NCI-H1694 (cell line): ENCODE results near the gene TEX50.
"Not testable (repeated sequence)": the region's sequence is repeated elsewhere in the genome, so short reads cannot be mapped to it uniquely, and the experiment has no call there.

Experiments
- DNase-seq: peaks from one replicate; lab custom pipeline; 2025; lab: John Stamatoyannopoulos, UW

Gene TEX50

DNA sequence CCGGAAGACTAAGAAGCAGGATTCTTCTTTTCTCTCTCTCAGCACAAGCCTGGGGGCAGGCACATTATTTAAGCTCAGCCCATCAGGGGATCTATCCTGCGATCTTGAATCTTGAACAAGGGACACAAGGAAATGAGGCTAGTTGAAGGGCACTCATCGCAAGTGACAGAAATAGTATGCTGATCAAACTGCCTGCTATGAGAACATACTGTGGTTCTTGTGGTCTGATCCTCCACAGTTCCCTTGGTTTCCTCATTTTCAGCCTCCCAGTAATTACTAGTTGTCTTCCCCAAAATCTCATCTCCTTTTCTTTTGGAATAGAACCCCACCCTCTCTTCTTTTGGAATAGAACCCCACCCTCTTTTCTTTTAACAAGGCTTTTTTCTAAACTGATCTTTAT, 28.0 kb downstream of the TEX50 start:
- no peak for DNase-seq

- no peak for DNase-seq
Observed at GRCh38 chr1:173666646-173667045, 31.5 kb downstream of the TEX50 start.

- no peak for DNase-seq
Observed at GRCh38 chr1:173669491-173669941, 34.4 kb downstream of the TEX50 start, which contains the start of gene ANKRD45. Gene ANKRD45 (minus strand): TSS chr1:173669851. CDS start chr1:173659418, 10,433 bp downstream.

- not testable (repeated sequence) for DNase-seq
Observed at GRCh38 chr1:173674496-173674895, 39.4 kb downstream of the TEX50 start.

DNA sequence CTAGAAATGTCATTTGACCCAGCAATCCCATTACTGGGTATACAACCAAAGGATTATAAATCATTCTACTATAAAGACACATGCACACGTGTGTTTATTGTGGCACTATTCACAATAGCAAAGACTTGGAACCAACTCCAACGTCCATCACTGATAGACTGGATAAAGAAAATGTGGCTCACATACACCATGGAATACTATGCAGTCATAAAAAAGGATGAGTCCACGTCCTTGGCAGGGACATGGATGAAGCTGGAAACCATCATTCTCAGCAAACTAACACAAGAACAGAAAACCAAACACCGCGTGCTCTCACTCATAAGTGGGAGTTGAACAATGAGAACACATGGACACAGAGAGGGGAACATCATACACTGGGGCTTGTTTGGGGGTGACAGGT, 45.0 kb downstream of the TEX50 start:
- DNase-seq, result not testable (repeated sequence)

GRCh38 chr1:173682184-173682583, 47.0 kb downstream of the TEX50 start:
- no peak for DNase-seq

- not testable (repeated sequence) for DNase-seq
Observed at GRCh38 chr1:173683838-173684237, 48.7 kb downstream of the TEX50 start.

GRCh38 chr1:173685121-173685520, 50.0 kb downstream of the TEX50 start:
- not testable (repeated sequence) for DNase-seq
